Stimulated activated naive CD4-positive, alpha-beta T cell (primary cell): ENCODE measurements around the gene GLIS2.

ENCODE experiments used
- DNase-seq, 6 experiments: peaks; one replicate each; lab custom pipeline; 2025; lab: John Stamatoyannopoulos, UW

The GLIS2 gene

DNA sequence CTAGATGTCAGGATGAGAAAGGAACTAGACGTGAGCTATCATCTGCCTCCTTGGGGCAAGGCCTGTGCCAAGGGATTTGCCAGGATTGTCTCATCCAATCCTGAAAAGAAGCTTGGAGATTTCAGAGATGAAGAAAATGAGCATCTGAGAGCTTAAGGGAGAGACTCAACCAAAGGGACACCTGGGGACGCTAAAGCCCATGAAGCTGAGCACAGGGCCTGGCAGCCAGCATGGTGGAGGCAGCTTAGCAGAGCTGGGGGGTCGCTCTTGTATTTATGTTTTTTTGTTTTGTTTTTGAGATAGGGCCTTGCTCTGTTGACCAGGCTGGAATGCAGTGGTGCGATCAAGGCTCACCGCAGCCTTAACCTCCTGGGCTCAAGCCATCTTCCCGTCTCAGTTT lies 18.4 kb upstream of the GLIS2 start:
- DNase-seq, result no peak

DNA sequence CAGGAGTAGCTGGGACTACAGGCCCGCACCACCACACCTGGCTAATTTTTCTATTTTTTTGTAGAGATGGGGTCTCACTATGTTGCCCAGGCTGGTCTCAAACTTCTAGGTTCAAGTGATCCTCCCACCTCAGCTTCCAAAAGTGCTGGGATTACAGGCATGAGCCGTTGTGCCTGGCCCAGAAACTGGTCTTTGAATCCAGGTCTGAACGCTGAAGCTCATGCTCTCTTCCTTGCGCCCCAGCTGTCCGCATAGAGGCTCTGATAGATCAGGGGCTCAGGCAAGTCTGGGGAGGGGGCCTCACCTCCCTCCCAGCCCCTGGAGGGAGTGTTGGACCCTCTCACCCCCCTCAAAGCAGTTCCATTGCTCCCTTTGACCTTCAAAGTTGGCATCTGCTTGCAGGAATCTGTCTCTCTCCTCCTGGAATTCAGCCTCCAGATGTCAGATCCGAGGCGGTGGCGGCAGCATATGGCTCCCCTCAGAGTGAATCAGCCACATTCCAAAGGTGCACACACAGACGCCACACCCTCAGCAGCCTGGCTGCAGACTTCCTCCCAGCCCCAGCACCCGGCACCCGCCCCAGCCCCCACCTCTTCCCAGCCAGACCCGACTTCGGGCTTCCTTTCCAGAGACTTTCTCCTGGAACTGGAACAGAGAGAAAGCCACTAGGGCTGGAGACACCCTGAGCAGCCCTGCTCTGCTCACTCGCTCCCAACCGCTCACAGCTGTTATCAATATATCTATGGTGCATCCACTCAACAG lies 16.9 kb upstream of the GLIS2 start:
- DNase-seq, result no peak

DNA sequence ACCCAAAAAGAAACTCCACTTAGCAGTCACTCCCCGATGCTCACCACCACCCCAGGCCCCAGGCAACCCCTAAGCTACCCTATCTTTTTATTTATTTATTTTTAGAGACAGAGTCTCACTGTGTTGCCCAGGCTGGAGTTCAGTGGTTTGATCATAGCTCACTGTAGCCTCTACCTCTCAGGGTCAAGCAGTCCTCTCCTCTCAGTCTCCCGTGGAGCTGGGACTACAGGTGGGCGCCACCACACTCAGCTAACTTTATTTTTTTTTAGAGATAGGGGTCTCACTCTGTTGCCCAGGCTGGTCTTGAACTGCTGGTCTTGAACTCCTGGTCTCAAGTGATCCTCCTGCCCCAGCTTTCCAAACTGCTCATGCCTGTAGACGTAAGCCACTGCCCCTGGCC lies 14.7 kb upstream of the GLIS2 start:
- no peak for DNase-seq

DNA sequence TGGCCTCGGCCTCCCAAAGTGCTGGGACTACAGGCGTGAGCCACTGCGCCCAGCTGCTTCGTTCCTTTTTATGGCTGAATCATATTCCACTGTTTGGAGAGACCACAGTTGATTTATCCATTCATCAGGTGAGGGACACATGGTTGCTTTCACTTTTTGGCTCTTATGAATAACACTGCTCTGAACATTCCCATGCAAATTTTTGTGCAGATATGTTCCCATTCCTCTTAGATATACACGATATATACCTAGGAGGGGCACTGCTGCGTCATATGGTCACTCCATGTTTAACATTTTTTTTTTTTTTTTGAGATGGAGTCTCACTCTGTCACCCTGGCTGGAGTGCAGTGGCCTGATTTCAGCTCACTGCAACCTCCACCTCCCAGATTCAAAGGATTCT lies 13.9 kb upstream of the GLIS2 start:
- DNase-seq, result no peak

DNA sequence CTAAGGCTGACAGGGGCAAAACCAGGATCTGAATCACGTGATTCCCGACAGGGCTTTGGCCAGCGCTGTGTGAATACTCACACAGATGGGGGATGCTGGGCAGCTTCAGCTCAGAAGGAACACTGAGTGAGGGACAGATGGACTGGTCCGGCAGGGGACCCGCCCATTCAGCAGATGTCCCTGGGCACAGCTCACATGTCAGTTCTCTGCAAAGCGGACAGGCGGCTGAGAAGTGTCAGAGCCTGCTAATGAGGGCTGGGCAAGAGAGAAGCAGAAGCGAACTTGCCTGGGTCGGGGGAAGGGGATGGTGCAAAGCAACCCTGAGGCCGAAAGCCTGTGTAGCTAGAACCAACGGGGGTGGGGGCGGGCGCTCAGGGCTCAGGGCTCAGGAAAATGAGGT lies 11.9 kb upstream of the GLIS2 start:
- DNase-seq, result no peak

DNA sequence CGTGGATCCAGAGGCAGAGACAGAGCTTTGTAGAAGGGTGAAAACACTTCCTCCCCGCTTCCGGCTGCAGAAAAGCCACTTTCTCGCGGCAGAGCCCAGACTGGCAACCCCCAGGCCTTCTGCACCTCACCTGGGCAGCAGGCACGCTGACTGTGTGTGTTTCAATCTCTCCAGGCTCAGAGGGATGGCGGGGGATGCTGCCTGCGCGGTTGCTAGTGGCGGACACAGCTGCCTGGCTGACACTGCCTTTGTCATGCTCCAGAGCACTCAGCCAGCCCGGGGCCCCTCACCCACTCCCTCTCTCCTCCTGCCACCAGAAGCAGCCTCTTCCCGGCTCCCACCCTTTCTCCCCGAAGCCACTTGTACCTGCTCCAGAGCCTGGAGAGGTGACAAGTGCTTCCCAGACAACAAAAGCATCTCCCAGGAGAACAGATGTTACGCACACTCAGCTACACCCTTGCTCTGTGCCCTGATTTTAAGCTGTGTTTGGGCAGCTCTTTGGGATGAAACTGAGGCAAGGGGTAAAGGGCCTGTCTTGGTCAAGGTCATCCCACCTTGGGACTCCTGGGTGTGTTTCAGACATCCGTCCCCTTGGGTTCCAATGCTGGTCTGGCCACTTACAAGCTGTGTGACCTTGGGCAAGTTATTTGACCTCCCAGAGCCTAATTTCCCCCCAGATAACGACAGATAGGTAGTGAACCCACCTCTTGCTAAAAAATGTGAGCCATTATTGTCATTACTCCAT lies 9.2 kb upstream of the GLIS2 start:
- peak; percentile 29 to 44 (median 35) for DNase-seq

DNA sequence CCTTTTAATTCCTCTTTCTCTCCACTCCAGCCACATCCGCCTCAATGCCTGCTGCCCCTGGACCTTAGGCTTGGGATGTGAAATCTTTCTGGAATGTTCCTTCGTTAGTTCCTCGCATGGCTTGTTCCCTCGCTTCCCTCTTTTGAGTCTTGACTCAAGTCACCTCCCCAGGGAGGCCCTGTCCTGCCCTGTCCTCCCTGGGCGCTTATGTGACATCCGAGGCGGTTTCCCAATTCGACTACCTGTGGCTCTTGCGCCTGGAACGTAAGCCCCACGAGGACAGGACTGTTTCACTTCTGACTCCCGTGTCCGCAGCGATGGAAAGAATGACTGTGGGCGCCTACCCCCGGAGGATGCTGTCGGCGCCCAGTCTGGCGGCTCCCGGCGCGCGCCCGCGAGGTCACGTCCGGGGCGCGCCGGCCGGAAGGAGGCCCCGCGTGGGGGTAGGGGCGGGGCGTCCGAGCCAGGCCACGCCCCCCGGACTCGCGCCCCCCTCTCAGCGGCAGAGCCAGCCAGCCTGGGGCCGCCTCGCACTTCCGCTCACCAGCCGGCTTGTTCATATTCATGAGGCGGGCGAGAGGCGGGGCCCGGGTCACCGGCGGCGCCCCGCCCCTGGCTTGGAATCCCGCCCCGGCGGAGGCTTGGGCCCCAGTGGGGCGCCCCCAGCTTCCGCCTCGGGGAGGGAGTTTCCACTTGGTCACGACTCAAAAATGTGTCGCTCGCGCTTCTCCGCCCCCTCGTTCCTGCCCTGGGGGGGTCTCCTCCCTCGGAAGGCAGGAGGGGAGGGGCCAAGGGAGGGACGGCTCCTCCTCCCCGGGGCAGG lies 8.4 kb upstream of the GLIS2 start:
- DNase-seq, result peak; percentile 94 to 97 (median 96)

DNA sequence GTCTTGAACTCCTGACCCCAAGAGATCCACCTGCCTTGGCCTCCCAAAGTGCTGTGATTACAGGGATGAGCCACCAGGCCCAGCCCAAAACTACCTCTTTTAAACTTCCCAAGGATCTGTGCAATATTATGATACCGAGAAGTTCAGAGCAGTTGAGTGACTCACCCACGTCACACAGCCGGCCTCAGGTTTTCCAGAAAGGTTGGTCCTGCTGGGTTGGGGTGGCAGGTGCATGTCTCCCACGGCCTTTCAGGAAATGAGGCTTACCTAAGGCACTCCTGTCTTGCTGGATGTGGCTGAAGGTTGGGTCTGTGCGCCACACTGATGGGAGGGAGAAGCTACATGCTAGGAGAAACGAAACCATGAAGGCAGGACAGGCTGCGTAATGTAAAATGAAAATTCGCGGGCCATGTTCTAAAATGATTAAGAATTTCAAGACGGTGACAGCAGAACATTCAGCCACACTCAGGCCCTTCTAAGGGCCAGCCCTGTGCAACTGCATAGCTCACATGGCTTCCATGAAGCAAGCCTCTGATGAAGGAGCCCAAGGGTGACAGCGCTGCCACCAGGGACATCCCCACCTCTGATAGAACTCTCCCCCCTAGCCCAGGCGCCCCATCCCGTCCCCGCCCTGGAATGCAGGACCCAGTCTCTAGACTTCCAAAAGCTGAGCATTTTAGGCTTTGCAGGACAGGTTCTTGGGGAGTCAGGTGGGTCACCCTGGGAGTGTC lies 6.6 kb upstream of the GLIS2 start:
- no peak for DNase-seq

DNA sequence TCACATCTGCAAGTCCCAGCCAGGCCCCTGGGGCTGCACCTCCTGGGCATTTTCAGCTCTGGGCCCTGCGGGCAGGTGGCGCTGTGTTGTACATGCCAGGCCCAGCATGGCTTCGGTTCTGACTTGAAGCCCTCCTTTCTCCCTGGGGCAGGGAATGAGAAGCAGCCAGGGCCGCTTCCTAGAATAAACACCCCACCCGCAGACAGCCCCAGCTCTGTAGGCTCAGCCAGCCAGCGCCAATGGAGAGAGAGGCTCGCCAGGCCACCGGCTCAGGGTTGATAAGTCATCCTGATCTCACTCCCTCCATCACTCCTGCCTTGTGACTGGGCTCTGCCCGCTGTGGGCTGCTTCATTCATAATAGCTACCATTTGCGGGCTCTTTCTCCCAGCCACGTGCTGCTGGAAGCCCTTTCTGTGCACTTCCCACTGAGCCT lies 6.0 kb upstream of the GLIS2 start:
- DNase-seq, result peak; percentile 12 to 51 (median 36)

DNA sequence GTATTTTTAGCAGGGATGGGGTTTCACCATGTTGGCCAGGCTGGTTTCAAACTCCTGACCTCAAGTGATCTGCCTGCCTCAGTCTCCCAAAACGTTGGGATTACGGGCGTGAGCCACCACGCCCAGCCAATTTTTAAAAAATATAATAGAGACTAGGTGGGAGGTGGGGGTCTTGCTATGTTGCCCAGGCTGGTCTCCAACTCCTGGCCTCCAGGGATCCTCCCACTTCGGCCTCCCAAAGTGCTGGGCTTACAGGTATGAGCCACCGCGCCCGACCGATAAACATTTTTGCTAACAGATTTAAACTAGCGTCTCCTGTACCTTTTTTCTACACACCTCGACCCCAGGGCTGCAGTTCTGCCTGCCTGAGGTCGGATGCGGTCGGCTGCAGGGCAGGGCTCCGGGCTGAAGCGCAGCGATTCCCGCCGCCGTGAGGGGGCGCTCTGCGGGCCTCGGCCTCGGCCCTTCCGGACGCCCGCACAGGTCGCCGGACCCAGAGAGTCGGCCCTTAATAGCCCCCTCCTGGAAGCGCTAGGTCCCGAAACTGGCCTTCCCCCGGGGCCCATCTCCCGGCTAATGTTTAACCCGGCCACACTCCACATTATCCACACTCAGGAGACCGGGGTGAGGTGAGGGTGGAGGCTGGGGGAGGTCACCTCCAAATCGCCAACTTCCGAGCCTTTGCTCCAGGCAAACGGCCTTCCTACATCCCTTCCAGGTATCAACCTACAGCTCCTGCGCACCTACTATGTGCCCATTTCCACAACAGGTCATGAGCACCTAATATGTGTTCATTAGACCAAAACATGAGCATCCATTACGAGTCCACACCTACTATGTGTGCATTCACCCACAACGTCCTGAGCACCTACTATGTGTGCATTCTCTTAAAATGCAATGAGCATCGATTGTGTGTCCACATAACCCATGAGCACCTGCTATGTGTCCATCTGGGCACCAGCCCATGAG lies 2.0 kb upstream of the GLIS2 start:
- DNase-seq, result no peak

DNA sequence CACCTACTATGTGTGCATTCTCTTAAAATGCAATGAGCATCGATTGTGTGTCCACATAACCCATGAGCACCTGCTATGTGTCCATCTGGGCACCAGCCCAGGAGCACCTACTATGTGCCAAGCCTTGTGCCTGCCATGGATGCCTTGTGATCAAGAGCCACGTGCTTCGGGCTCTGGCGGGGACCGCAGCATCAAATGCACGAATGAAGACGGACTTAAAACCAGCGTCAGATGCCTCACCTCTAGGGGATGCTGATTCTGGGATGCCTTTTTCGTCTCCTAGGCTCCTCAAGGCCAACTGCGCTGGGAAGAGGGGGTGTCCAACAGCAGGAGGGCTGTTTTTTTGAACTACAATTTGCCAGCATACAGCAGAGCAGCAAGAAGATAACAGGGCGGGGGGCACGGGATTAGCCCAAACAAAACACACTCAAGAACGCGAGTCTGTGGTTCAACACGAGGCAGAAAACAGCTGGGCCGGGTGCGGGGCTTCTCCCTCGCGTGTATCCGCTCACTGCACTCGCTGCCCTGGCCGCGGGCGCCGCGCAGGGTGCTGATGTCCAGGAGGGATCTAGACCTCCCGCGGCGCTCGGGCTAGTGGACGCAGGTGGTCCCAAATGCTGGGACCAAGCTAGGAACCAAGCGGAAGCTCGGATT lies 1.2 kb upstream of the GLIS2 start:
- DNase-seq, result peak in 3 of 6 experiments; percentile 14 to 64 (median 27)

DNA sequence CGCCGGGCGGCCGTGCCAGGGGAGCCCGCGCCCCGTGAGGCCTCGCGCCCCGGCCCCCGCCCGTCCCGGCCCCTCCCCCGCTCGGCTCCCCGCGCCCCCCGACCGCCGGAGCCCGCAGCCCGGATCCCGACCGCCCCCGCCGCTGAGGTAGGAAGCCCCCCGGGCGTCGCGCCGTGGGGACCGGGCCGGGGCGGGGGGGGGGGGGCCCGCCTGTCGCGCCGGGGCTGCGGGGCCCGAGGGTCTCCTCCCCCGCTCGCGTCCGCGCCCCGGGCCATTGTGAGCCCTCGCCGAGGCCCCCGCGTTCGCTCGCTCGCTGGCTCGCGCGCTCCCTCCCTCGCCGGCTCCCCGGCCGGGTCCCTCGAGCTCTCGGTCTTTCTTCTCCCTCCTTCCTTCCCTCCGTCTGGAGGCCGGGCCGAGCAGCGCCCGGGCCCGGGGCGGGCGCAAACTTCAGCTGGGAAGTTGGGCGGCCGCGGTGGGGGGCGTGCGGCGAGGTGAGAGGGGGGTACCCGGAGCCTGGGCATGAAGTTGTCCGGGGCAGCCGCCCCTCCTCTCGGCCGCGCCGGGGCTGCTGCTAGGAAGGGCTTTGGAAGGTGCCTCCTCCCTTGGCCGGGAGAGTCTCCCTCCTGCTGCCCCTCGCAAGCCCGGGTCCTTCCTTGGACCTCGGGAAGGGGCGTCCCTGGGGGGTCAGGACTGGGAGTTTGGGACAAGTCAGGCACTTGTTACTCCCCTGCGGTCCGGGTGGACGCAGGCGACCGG lies 419 bp downstream of the GLIS2 start:
- peak in 2 of 6 experiments; percentile 12 to 26 for DNase-seq

DNA sequence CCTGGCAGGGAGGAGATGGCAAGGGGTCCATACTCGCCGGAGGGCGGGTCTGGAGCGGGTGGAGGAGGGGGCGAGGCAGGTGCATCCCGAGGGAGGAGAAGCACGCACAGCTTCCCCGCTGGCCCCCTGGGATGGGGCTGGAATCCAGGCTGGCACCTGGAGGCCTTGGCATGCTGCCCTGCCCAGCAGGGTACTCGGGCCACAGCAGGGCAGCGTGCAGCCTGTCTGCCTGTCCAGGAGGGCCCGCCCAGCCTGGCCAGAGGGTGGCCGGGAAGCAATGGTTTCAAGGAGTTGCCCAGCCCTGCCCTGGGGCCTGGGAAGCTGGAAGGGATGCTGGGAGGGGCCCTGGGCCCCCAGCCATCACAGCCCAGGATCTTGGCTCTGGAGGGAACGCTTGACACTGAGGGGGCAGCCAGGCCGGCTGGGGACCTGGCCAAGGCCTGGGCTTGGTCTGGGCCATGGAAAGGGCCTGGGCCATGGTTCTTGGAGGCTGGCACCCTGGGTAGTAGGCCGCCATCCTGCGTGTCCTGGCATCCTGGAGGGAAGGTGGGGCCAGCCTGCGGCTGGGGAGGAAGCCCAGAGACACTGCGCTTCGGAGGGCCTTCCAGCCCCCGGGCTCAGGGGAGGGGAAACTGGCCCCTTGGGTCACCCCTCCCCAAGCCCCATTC lies 1.1 kb downstream of the GLIS2 start:
- DNase-seq, result no peak

DNA sequence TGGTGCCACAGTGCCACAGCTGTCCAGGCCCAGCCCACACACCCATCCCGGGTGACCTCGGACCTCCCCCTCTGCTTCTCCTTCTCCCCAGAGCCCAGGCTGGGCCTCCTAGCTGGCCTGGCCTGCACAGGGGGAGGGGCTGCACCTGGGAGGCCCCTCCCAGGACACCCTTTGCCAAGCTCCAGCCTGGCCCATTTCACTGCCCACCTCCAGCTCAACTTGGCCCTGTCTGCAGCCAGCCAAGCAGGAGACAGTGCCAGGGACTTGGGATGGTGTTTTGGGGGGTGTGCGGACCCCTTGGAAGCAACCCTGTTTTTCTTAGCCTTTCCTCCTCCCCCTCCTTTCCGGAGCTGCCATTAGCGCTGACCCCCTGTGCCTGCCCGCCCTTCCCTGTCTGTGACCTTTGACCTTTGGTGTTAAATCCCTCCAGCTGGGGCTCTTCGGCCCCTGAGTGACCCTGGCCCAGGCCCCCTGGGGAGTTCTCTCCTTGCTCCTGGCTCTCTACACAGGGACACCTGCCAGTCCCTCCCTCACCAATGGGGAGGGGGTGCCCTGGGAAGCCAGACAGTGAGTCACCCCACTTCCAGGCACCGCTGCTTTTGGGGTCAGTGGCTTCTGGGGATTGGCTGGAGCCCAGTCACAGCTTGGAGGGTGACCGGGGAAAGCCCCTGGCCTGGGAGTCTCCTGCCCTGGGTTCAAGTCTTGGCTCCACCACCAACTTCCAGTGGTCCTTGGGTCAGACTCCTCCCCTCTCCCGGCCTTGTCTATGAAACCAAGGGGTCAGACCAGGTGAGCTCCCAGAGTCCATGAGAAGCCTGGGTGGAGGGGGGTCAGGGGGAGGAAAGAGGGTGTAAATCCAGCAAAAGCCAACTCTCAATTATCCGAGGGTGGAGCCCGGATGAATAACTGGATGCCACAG lies 1.9 kb downstream of the GLIS2 start:
- DNase-seq, result no peak

DNA sequence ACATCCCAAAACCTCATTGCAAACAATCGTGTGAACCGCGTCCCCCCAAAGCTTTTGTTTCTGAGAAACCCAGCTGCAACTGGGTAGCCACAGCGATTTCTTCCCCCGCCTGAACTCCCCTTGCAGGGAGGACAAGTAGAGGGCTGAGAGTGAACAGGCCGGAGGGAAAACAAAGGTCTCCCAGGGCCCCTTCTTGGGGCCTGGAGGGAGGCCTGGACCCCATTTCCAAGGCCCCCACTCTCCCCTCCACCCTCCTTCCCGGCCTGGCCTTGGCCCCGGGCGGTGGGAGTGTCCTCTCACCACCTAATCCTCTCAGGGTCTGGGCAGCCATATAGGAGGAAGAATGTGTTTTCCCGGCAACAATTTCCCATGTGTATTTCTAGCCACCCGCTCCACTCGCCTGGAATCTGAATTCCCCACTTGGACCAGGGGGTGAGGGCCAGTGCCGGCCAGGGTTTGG lies 2.6 kb downstream of the GLIS2 start:
- DNase-seq, result no peak

DNA sequence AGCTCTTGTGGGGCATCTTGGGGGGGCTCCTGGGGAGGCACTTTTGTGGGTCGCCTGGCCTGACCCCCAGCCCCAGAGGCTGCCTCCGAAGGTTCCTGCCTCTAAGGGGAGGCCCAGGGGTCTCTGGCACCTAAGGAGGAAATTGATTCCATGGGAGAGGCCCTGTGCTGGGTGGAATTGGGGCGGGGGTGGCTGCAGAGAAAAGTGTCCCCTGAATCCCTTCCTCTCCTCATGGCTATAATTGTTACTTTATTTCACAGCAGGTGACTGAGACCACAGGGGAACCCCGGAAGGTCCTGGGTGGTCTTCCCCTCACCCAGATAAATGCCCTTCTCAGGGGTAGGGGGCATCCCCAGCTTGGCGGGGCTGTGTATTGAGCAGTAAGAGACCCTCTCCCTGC lies 3.1 kb downstream of the GLIS2 start:
- DNase-seq, result no peak
